ENCODE measurements around the gene MROH9.
A peak's percentile ranks its signal among the peaks of the same experiment; 100 is the strongest.

GRCh38 chr1:170927955-170928840, 7.1 kb upstream of the MROH9 start:
- TF ChIP-seq CTCF (optimal IDR thresholded peaks at IDR 0.05 in 1 of 3, IDR thresholded peaks at IDR 0.05 in 1 of 3, conservative IDR thresholded peaks at IDR 0.05 in 1 of 3; ENCODE audit: extremely low read depth in 1 of 3, insufficient read depth in 2 of 3, low read length in 3 of 3) (peak in 1 of 3 experiments; percentile 10), EZH2 (IDR thresholded peaks at IDR 0.05; ENCODE audit: low read length) (no peak)
